Esophagus muscularis mucosa (tissue), 3 donors: ENCODE data around the gene PHACTR1.

ENCODE experiments used
- CTCF ChIP-seq, 3 experiments: fragments of 200-600 bp in 2 of 3; fragments of 450-650 bp in 1 of 3; sonication (generic) in 2 of 3; IDR thresholded peaks; one replicate each; pipeline ENCODE4 v1.5.1; 2017 to 2019; ENCODE audit warnings: antibody characterized with exemption in 3 of 3, mild to moderate bottlenecking in 2 of 3, moderate library complexity in 1 of 3
- POLR2A ChIP-seq: fragments of 450-650 bp; IDR thresholded peaks from one replicate; pipeline ENCODE4 v1.6.1; 2017; ENCODE audit warnings: antibody characterized with exemption, moderate library complexity, mild to moderate bottlenecking, low read depth

- TF ChIP-seq CTCF (IDR thresholded peaks at IDR 0.05) (no peak), POLR2A (no peak)
Measured at GRCh38 chr6:12866422-12867029, 150.0 kb downstream of the PHACTR1 start.
